Suppressor macrophage treated with lipopolysaccharide for 1 hour (primary cell): ENCODE results near the gene PIMREG.
A peak's percentile ranks its signal among the peaks of the same experiment; 100 is the strongest.

Source experiments
- DNase-seq, 3 donors: peaks; one replicate each; pipeline ENCODE4 v3.0.0-alpha.2; 2020 to 2022

Gene PIMREG

DNA sequence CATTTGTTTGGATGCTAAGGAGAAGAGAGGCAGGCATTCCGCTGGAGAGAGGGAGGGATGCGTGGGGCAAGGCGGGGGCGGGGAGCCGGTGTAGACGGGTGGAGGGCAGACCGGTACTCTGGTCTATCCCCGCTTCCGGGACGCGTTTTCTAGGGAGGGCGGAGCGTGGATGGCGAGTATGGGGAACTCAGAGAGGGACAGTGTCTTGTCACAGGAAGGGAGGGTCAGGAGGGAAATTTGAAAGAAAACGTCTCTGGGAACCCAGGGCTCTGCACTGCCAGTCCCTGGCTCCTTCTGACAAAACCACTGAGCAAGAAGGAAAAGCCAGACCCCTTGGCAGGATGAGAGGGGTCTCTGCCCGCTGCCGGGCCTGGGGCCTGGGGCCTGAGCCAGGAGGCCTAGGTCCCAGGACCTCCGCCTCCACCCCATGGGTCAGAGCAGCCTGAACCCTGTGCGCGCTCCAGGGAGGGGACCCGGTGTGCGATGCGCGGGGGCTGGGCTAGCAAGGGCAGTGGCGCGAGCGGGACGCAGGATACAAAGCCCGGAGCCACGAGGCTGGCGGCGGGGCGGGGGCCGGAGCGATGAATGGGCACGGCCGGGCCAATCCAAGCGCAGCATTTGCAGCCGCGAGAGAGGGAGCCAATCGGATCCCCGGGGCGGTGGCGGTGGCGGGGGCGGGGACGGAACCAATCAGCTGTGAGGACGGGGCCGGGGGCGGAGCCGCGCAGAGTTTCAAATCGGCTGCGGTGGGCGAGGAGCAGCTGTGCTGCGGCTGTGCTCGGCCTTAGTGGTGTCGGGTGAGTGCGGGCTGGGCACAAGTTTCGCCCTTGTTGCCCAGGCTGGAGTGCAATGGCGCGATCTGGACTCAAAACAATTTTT lies at the start of gene PIMREG:
PIMREG (plus strand) TSS at position 764 of the 879 bp plus-strand sequence. CDS start 656 bp downstream, outside the sequence.
- DNase-seq = peak; percentile 92 to 98 (median 97)

GRCh38 chr17:6398955-6399354 lies 45.3 kb upstream of the PIMREG start:
- peak in 1 of 3 donors; percentile 4 for DNase-seq

DNA sequence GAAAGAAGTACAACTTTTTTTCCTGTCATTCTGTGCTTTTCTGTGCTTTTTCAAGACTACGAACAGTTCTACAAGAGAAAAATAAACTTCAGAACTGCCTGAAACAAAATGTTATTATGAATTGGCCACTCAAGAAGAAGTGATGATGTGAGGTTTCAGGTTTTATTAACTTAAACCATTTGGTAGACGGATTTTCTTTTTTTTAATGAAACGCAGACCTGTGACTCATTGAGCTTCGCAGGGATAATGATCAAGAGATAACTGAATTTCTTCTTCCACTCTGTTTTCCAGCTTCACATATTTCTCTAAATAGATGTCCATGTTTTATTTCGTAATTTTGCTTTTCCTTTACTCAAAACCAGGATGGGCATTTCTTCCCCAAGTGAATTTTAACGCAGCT lies 42.0 kb upstream of the PIMREG start:
- peak in 1 of 3 donors; percentile 11 for DNase-seq

DNA sequence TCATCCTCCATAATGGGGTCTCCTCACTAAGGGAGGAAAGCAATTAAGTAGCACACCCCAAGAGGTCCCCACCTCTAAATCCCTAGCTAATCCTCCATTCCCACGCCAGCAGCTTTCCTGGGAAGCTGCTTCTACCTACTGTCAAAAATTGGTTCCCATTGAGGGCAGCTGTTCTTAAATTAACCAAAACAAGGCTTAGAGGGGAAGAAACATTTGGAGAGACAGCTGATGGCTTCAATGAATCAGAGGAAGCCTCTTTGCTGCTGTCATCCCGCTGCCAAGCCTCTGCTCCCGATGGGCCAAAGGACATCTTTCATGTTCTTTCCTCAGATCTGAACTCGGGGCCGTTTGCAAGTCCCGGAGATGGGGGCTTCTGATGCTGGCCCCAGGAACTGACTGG lies 36.0 kb upstream of the PIMREG start:
- no peak for DNase-seq

- DNase-seq = no peak
These were observed 35.5 kb upstream of the PIMREG start for GRCh38 chr17:6408735-6409134.

GRCh38 chr17:6413065-6413464 lies 31.2 kb upstream of the PIMREG start:
- DNase-seq = peak; percentile 34 to 50 (median 44)

DNA sequence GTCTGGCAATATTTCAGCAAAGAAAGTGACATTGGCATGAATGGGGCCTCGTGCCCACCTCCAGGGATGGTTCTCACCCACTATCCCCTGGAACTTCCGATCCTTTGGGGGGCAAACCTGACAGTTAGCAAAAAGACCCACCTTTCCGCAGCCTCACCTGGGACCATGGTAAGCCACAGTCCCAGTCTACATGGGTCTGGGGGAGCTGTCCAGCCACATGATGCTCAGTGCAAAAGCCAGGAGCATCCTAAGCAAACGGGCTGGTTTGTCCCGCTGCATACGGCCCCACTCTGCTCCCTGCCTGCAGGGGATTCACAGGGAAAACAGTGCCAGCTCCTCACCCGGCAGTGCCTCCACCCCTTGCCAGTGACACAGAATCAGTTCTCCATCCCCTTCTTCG lies 28.6 kb upstream of the PIMREG start:
- no peak for DNase-seq

DNA sequence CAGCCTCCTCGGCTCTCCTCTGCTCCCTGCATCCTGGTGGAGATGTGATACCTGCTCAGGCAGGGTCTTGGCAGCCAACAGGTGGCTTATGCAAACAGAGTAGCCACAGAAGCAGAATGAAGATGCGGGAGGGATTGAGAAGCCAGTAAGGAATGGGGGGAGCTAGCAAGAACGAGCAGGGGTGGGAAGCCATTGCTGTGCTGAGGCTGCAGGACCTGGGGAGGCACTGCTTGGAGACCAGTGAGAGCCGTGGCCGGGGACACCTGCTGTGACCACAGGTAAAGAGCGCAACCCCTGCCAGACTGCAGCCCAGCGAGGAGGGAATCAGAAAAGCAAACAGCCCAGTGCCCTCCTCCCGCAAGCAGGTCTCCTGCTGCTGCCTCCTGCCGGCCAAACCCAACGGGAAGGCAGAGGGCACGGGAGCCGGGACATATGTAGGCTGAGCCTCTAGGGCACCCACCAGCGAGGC lies 24.0 kb upstream of the PIMREG start:
- DNase-seq = peak; percentile 28 to 56 (median 49)

DNA sequence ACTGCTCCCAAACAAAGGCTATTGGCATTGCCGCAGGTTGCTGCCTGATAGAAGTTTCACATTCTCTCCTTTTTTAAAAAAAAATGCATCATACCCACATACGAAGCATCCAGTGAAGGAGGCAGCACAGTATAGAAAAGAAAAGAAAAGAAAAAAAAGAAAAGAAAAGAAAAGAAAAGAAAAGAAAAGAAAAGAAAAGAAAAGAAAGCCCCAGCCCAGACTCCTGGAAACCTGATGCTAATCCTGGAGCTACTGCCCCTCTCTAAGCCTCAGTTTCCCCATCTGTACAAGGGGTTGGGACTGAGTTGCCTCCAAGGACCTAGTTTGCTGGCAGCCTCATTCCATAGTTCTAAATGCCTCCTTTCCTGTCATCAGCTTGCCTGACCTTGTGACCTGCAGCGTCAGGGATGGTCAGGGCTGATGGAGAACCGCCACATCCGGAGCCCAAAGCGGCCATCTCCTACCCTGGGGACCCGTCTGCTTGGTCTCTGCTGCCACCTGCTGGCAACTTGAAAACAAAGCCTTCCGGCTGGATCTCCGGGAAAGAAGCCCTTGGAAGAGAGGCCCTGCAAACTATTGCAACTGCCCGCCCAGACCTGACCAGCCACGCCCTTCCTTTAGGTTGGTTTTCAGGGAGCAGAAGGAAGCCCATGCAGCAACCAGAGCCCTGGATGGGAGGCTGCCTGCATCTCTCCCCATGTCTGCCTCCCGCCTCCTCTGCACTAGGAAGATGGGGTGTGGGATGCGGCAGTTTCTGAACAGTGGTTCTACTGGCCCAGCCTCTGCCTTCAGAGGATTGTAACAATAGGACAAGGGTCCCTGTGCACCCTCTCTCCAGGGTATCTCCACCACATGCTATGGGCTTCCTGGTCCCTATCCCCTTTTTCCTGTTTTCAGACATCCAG lies 22.3 kb upstream of the PIMREG start:
- peak; percentile 83 to 92 (median 91) for DNase-seq

DNA sequence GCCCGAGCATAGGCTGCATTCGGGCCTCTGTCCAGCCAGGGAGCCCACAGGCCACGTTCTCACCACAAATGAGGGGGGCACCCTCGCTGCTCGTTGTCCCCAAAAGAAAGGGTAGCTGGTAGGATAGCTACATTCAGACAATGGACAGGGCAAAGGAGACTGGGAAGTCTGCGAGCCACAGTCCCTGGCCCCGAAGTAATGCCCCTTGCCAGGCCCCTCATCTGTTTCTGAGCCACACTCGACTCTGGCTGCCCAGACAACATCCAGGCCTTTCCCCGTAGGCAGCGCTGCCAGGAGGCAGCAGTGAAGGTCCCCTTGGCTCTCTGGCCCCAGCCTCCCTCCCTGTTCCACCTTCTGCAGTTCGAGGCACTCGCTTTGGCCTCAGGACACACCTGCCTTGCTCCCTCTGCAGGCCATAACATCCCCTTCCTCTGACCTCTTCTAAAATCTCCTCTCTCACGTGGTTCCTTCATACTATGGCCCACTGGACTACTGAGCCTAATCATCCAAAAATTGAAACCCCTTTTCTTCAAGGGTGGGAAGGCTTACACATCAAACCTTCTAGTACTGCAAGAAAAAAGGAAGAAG lies 21.5 kb upstream of the PIMREG start:
- no peak for DNase-seq

DNA sequence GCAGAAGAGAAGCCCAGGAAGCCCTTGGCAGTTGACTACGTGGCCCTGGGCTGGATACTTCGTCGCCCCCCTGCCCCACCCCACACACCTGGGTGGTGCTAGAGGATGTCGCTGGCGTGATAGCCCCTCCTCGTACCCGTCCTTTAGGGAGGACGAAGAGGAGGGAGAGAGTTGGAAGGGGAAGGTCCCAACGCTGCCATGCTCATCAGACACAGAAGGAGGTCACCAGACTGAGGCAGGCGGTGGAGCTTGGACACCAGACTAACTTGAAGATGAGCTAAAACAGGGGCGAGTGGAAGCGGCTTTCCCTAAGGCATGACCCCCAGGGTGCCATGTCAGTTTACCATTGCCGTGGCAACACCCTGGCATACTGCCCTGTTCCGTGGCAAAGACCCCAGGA lies 20.3 kb upstream of the PIMREG start:
- DNase-seq = no peak

DNA sequence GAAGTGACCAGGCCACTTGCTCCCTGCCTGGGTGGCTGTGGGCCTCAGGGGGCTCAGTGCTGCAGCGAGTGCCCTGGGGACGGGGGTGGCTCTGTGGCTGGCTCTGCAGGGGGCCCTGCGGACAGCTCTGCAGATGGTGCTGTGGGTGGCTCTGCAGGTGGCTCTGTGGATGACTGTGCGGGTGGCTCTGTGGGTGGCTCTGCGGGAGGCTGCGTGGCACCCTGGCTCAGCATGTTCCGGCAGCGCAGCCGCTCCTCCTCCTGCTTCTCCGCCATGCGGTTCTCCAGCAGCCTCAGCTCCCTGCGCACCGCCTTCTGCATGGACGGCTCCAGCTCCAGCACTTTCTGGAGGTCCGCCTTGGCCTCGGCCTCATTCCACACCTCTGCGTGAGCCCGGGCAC lies 18.8 kb upstream of the PIMREG start:
- no peak for DNase-seq

DNA sequence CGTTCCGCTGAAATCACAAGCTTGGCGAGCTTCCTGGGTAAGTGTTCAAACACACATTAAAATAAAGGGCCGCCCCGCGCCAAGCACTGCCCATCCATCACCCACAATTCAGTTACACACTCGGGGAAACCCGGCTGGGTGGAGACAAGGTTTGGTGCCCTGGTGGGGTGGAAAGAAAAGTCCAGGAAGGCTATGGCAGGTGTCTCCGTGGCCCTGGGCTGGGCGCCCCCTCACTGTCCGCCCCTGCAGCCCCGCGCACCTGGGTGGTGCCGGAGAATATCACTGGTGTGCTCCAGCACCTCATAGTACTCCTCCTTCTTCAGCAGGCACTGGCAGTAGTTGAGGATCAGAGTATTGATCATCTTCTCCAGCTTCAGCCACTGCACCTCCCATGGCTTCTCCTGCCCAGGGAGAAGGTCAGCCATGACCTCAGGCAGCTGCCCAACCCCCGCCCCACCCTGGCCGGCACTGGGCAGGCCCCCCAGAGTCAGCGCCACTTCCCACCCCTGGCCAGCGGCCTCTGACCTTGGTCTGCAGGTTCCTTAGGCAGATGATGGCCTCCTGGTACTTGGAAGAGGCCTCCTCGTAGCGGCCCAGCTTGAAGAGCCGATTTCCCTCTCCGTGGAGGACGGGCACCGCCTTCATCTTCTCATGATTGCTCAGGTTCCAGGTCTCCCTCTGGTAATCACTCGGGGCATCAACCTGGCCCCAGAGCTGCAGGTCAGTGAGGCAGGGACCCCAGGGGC lies 17.7 kb upstream of the PIMREG start:
- no peak for DNase-seq

- peak; percentile 73 to 80 (median 78) for DNase-seq
These were observed 16.9 kb upstream of the PIMREG start for GRCh38 chr17:6427279-6427781.

- no peak for DNase-seq
These were observed 15.9 kb upstream of the PIMREG start for GRCh38 chr17:6428207-6428965.

DNA sequence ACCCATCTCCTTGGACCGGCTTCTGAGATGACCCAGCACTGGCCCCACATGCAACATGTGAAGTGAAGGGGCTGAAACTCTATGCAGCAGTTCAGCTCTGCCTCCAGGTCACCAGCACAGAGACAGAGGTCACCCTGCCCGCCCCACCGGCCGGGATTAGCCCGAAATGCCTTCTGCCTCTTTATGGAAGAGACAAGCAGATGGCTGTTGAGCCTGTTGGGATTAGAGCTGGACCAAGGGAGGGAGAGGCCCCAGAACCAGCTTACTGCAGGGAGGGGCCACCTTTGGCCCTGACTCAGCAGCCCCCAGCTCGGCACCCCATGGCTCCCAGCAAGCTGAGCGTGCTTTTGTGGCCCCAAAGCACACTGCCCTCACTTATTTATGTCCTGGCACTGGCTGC lies 15.0 kb upstream of the PIMREG start:
- DNase-seq = no peak

DNA sequence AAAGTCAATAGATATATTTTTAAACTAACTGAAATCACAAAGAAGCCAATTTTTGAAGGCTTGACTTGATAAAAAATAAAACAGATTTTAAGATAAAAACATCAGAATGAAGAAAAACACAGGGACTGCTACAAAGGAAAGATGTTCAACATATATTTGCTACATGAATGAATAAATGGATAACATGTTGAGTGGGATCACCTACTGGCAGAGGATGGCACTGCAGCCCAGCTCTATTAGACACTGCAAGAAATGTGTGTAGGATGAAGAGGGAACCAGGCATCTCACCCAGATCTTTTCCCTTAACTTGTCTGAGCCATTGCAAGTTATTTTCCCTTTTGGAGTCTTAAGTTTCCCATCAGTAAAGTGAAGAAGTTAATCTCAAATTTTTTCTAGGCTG lies 13.5 kb upstream of the PIMREG start:
- DNase-seq = peak in 1 of 3 donors; percentile 17

DNA sequence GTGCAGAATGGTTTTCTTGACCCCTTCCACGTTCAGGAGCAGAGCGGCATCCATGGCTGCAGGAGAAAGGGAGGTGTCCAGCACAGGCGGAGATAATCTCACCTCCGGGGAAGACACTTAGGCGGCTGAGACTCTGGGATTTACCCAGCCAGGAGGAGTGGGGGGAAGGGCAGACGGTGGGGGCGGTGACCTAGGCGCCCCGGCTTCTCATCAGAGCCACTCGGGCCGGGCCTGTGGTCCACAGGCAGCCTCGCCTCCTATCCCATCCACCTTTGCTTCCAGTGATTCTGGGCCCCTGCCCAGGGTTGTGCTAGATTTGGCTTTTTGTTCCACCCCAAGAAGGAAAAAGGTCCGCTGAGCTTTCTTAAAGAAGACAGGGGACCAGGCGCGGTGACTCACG lies 9.2 kb upstream of the PIMREG start, which contains the start of gene AIPL1:
AIPL1 (minus strand) TSS at position 71 of the 400 bp plus-strand sequence; CDS start at position 54, 17 bp downstream.
- DNase-seq = no peak

DNA sequence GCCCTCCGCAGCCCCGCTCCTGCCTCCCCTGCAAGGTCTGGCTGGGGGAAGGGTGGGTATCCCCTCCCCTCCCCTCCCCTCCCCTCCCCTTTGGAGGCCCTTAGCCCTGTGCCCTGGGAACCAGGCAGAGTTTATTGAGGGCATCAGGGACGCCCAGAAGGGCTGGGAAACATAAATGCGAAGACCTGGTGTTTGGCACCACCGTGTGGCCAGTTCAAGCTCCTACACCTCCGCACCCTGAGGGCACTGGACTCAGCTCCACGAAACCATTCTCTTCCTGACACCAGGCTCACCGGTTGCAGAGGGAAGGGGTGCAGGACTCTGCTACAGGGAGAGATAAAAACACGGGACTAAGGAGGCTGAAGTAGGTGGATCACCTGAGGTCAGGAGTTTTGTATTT lies 8.3 kb upstream of the PIMREG start:
- DNase-seq = peak; percentile 71 to 84 (median 83)

- DNase-seq = no peak
These were observed 6.8 kb upstream of the PIMREG start for GRCh38 chr17:6437466-6437865.

GRCh38 chr17:6437956-6438355 lies 6.3 kb upstream of the PIMREG start:
- DNase-seq = no peak
